IPS-NIHi7 (cell line): ENCODE results near the gene SLC7A14.

ENCODE experiments used
- DNase-seq: peaks from one replicate; pipeline ENCODE4 v3.0.0; 2012; ENCODE audit warnings: mixed read lengths; ENCODE audit errors: extremely low spot score

SLC7A14 gene

GRCh38 chr3:170426240-170426797 lies 159.6 kb downstream of the SLC7A14 start:
- no peak for DNase-seq

GRCh38 chr3:170425491-170426239 lies 160.2 kb downstream of the SLC7A14 start:
- DNase-seq: peak; percentile 37

- no peak for DNase-seq
Measured at GRCh38 chr3:170424879-170425278, 161.0 kb downstream of the SLC7A14 start.

GRCh38 chr3:170423001-170423615 lies 162.8 kb downstream of the SLC7A14 start:
- no peak for DNase-seq

- DNase-seq: no peak
Measured at GRCh38 chr3:170421758-170422157, 164.1 kb downstream of the SLC7A14 start.

- DNase-seq: no peak
Measured at GRCh38 chr3:170421111-170421641, 164.7 kb downstream of the SLC7A14 start.

- peak; percentile 49 for DNase-seq
Measured at GRCh38 chr3:170420307-170420821, 165.5 kb downstream of the SLC7A14 start.

- DNase-seq: peak; percentile 67
Measured at GRCh38 chr3:170419557-170420087, 166.3 kb downstream of the SLC7A14 start.

- DNase-seq: peak; percentile 89
Measured at GRCh38 chr3:170418422-170419398, 167.2 kb downstream of the SLC7A14 start, which contains the start of gene CLDN11. TSS of gene CLDN11 (plus strand) at chr3:170418868. CDS start at chr3:170419067, 199 bp downstream.

- DNase-seq: no peak
Measured at GRCh38 chr3:170417090-170417489, 168.8 kb downstream of the SLC7A14 start.

- peak; percentile 69 for DNase-seq
Measured at GRCh38 chr3:170414202-170414663, 171.6 kb downstream of the SLC7A14 start.

- no peak for DNase-seq
Measured at GRCh38 chr3:170413291-170413690, 172.6 kb downstream of the SLC7A14 start.

- DNase-seq: no peak
Measured at GRCh38 chr3:170410428-170411029, 175.3 kb downstream of the SLC7A14 start.
